Embryonic facial prominence (tissue), 1 donor: Measurements from ENCODE around the gene POU5F1.
A peak's percentile ranks its signal among the peaks of the same experiment; 100 is the strongest.
"Not testable (repeated sequence)": the region's sequence is repeated elsewhere in the genome, so short reads cannot be mapped to it uniquely, and the experiment has no call there.

Experiments used
- DNase-seq: peaks from one replicate; pipeline ENCODE4 v3.0.0-alpha.2; 2016; ENCODE audit errors: extremely low spot score

Gene POU5F1

DNA sequence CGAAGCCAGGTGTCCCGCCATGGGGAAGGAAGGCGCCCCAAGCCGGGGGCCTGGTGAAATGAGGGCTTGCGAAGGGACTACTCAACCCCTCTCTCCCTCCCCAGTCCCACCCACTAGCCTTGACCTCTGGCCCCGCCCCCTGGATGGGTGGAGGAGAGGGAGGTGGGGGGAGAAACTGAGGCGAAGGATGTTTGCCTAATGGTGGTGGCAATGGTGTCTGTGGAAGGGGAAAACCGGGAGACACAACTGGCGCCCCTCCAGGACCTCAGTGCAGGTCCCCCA, at the start of gene POU5F1:
Gene POU5F1 (minus strand): TSS at position 83 of the 282 bp plus-strand sequence. CDS start 62 bp downstream, at position 21.
- DNase-seq: no peak

GRCh38 chr6:31216208-31216898, 45.9 kb upstream of the POU5F1 start:
- no peak for DNase-seq

DNA sequence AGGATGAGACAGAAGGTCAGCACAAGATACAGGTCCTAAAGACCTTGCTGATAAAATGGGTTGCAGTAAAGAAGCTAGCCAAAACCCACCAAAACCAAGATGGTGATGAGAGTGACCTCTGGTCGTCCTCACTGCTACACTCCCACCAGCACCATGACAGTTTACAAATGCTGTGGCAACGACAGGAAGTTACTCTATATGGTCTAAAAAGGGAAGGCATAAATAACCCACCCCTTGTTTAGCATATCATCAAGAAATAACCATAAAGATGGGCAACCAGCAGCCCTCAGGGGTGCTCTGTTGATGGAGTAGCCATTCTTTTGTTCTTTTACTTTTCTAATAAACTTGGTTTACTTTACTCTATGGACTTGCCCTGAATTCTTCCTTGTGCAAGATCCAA, 44.7 kb upstream of the POU5F1 start:
- DNase-seq: not testable (repeated sequence)

GRCh38 chr6:31214516-31214915, 44.0 kb upstream of the POU5F1 start:
- no peak for DNase-seq

- DNase-seq: no peak
Observed at GRCh38 chr6:31210741-31211532, 40.5 kb upstream of the POU5F1 start.

- DNase-seq: no peak
Observed at GRCh38 chr6:31210123-31210522, 39.6 kb upstream of the POU5F1 start.

- DNase-seq: no peak
Observed at GRCh38 chr6:31209137-31209536, 38.7 kb upstream of the POU5F1 start.

DNA sequence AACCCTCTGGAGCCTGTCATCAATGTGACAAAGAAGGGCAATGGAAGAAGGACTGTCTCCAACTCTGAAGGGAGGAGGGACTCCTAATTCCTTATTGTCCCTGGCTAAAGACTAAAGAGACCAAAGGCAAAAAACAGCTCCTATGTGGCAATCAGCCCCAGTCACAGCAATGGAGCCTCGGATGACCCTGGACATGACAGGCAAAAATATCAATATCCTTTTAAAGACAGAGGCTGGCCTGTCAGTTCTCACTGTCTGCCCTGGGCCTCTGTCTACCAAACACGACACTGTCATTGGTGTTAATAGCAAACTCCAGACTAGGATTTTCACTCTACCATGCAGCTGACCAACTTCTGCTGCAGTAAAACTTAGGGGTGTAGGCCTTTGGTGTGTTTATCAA, 38.0 kb upstream of the POU5F1 start:
- DNase-seq: no peak

DNA sequence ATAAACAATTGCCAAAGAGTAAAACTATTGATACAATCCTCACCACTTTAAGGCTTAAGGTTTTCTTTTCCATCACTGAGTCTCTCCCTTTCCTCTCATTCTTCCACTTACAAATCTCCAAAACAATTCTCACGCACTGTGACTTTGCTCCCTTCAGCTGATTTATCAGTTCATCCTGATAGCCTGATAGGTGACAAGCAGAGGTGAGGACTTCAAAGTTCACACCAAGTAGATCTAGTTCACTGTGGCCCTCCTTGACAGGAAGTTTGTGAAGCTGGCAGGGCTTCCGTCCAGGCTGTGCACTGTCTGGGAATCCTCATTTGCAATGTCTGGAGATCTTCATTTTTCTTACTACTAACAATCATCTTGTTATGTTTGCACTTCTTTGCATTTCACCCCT, 35.2 kb upstream of the POU5F1 start:
- DNase-seq: no peak

DNA sequence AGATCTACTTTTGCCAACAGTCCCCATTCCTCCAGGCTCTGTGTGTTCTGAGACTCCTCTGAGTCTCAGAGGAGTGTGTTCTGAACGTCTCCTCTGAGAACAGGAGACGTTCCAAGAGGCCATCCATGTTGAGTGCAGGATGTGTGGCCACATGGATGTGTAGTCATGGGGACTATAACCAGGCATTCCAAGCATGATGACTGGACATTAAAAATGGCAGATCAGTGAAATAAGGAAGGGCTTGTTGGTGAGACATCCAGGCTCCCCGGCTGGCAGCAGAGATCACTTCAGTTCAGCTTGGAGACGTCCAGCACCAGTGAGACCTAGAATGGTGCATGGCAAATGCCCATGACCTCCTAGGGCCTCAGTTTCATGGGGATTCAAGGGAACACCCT, 34.3 kb upstream of the POU5F1 start:
- no peak for DNase-seq

- DNase-seq: no peak
Observed at GRCh38 chr6:31203345-31203979, 33.0 kb upstream of the POU5F1 start.

- no peak for DNase-seq
Observed at GRCh38 chr6:31202259-31203166, 32.0 kb upstream of the POU5F1 start.

DNA sequence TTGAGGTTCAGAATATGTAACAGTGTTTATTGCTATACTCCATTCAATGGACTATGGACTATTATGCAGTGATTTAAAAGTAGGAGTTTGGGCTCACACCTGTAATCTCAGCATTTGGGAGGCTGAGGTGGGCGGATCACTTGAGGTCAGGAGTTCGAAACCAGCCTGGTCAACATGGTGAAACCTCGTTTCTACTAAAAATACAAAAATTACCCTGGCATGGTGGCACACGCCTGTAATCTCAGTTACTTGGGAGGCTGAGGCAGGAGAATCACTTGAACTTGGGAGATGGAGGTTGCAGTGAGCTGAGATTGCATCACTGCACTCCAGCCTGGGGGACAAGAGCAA, 28.6 kb upstream of the POU5F1 start:
- DNase-seq: not testable (repeated sequence)

DNA sequence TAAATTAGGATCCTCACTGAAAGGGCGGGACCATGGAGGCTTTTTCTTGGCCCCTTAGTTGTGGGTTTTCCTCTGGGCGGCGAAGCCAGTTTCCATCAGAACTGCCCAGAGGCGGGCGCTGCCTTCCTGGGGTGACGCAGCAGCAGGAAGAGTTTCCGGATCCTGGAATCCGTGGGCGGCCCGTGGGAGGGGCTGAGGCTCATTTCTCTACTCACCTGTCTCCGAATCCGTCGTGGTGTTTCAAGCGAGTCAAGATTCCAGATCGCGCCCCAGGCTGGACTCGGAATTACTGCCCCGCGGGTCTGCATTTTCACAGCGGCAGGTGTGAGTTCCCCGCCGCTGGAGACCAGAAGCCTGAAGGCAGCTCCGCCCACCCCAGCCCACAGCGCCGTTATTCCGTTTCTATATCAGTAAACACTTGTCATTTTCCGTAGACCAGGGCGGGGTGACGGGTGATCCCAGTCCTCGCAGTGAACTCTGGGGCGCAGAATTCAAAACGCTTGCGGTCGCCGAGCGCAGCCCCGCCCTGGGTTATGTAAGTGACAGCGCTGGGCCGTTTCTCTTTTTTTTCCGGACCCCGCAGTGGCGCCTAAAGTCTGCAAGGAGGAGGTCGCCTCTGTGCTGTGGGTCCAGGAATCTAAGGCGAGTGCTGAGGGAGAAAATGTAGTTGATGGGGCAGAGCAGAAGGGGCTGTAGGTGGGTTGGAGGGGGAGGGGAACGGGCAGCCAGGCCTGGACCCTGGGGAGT, 27.2 kb upstream of the POU5F1 start:
- DNase-seq: peak; percentile 66

DNA sequence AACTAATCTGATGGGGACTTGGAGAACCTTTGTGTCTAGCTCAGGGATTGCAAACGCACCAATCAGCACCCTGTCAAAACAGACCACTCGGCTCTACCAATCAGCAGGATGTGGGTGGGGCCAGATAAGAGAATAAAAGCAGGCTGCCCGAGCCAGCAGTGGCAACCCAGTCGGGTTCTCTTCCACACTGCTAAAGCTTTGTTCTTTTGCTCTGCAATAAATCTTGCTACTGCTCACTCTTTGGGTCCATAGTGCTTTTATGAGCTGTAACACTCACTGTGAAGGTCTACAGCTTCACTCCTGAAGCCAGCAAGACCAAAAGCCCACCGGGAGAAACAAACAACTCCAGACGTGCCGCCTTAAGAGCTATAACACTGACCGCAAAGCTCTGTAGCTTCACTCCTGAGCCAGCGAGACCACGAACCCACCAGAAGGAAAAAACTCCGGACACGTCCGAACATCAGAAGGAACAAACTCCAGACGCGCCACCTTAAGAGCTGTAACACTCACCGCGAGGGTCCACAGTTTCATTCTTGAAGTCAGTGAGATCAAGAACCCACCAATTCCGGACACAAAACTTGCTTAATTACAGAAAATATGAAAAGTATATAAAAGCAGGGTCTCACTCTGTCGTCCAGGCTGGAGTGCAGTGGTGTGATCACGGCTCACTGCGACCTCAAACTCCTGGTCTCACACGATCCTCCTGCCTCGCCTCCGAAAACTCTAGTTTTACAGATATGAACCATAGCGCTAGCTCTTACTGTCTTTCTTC, 26.0 kb upstream of the POU5F1 start:
- not testable (repeated sequence) for DNase-seq

- not testable (repeated sequence) for DNase-seq
Observed at GRCh38 chr6:31195308-31195979, 25.0 kb upstream of the POU5F1 start.

- DNase-seq: no peak
Observed at GRCh38 chr6:31194061-31194834, 23.8 kb upstream of the POU5F1 start.

DNA sequence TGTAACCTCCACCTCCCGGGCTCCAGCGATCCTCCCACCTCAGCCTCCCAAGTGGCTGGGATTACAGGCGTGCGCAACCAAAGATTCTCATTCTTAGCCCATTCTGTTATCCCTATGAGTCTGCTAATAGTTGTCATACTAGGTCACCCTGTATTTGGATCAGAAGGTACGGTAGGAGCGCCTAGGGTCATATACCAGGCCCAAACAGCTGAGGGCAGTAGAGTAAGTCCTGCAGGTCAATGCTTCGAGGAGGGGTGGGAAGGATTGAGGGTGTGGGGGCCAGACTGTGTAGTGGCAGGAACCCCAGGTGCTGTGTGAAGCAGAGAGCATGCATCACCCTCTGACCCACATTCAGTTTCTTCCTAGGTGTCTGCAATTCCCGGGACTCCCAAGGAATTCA, 22.7 kb upstream of the POU5F1 start:
- DNase-seq: no peak

GRCh38 chr6:31192431-31193105, 22.1 kb upstream of the POU5F1 start:
- DNase-seq: not testable (repeated sequence)
